CD1c-positive myeloid dendritic cell (primary cell): ENCODE results near the gene ARL16.

ENCODE experiments used
- DNase-seq: peaks from one replicate; pipeline ENCODE4 v3.0.0-alpha.2; 2016; ENCODE audit errors: extremely low spot score

Gene ARL16

DNA sequence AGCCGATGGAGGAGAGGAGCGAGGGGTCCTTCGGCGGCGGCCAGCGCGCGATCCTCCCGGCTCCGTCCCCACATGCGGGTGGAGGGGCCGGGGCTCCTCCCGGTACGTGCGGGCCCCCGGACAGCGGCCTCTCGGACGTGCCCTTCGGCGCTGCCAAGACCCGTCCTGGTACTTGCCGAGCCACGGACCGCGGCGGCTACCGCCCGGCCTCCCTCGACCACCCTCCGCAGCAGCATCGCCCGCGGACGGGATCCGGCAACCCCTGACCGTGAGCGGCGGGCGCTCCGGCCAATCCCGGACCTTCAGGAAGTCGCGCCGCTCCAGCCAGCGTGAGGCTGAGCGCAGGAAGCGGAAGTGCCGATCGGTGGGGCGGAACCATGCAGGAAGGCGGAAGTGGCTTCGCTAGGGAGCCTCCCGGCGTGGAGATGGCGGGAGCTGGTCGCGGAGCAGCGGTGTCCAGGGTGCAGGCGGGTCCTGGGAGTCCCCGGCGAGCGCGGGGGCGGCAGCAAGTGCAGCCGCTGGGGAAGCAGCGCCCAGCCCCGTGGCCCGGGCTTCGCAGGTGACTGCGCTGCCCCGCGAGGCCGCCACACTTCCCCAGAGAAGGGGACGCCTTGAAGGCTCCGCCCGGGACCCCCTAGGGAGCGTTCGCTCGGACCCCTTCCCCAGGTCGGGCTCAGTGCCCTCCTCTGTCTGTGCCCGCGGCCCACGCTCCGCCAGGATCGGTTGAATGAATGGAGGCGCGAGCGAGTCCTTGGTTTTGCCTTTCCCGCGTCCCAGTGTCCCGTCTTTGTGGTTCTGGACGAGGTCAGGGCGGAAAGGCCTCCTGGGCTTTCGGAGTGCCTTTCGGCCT, 17.0 kb downstream of the ARL16 start, which contains the start of the genes CCDC137 and OXLD1:
Gene CCDC137, plus strand, starts transcription at position 396 of the 850 bp plus-strand sequence. Its CDS starts 30 bp downstream, at position 426.
Gene OXLD1, minus strand, starts transcription at position 264 of the 850 bp plus-strand sequence. Its CDS starts 28 bp downstream, at position 236.
- DNase-seq, result peak; percentile 98

DNA sequence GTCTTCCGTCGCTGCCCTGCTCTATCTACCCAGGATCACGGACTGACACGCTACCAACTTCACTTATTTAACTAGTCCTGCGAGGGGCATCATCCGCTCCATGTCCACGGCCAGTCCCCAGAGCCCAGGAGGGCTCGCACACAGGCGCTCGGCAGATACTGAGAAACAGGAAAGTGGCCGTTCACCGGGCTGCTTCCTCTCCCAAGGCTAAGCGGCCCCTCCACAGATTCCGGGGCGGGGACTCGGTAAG, 17.6 kb downstream of the ARL16 start:
- peak; percentile 33 for DNase-seq

DNA sequence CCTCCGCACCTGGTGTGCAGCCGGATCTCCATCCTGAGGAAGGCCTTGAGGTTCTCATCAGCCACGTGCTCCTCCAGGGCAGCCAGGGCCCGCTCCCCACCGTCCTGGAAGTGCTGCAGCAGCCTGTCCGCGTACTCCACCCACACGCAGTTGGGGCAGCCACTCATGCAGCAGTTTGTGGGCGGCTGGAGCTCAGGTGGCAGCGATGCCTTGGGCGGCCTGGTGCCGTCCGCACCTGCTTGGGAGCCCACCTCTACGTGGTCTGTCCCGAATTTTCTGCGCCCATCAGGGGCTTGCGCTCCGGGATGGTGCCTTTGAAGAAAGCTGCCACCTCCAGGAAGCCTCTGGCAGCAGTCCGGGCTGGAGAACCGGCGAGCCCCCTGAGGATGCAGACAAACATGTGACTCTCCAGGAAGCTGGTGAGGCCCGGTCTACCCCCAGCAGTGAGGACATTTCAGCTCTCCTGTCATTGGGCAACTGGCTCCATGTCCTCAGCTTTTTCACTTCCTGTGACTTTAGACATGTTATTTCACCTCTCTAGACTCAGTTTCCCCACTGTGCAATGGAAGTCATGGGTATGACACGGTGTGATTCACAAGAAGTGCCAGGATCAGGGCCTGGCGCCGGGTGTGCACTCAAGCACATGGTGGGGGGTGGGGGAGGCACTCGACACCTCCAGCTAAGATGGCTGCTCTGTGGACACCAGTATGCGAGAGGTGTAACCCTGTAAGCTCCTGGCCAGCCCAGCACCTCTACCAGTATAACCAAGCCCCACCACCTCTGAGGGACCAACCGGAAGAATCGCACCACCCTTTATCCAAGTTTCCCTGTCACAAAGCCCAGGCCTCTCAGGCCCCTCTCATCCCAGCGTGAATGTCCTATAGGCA, 18.1 kb downstream of the ARL16 start:
- peak; percentile 18 for DNase-seq

DNA sequence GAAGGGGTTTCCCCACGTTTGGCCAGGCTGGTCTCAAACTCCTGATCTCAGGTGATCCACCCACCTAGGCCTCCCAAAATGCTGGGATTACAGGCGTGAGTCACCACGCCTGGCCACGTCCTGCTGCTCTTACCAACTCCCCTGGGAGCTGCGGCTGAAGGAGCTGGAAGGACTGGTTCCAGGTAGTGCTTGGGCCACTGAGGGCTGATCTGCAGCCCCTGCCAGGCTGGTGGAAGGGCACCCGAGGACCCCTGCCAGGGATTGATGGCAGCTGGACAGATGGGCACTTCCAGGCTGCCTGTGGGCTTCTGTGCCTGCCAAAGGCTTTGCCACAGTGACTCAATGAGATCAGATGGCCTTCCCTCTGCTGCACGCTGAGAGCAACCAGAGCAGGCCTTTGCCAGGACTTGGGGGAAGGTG, 19.5 kb downstream of the ARL16 start:
- no peak for DNase-seq

DNA sequence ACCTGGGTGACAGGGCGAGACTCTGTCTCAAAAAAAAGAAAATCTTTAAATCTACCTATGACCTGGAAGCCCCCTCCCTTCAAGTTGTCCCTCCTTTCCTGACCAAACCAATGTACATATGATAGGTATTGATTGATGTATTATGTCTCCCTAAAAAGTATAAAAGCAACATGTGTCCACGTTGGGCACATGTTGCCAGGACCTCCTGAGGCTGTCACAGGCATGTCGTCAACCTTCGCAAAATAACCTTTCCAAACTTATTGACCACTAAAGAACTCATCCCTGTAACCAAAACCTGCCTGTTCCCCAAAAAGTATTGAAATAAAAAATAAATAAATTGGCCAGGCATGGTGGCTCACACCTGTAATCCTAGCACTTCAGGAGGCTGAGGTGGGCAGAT, 21.6 kb downstream of the ARL16 start:
- DNase-seq, result no peak

DNA sequence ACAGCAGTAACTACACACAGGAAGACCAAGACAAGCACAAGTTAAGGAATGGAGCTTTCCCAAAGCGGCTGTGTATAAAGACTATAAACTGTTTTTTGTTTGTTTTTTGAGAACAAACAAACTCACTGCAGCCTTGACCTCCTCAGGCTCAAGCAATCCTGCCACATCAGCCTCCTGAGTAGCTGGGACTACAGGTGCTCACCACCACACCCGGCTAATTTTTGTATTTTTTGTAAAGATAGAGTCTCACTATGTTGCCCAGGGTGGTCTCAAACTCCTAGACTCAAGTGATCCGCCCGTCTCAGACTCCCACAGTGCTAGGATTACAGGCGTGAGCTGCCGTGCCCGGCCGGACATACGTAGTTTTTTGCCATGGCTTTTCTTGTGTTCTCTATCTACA, 23.2 kb downstream of the ARL16 start:
- no peak for DNase-seq

DNA sequence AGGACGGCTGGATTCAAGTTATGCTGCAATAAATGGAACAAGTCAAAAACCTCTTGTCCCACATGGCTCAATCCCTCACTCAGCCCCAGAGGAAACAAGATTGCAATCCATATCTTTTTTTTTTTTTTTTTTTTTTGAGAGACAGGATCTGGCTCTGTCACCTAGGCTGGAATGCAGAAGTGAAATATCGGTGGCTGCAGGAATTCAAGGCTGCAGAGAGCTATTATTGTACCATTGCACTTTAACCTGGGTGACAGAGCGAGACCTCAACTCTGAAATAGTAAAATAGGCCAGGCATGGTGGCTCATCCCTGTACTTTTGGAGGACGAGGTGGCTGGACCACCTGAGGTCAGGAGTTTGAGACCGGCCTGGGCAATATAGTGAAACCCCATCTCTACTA, 24.6 kb downstream of the ARL16 start:
- no peak for DNase-seq

DNA sequence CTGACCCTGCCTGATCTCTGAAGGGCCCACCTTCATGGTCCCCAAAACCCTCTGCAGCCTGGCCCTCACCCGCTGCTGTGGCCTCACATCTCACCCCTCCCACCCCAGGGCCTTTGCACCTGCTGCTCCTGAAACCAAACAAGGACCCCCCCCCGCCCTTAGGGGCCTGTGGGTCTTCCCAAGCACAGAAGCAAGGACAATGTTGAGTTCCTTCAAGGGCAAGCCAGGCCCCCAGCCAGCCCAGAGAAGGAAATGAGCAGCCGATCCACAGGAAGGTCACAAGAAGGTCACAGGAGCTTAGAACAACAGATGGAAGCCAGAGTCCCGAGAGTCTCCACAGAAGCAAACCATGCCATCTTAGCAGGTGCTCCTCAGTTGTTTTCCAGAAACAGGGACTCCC, 26.8 kb downstream of the ARL16 start:
- no peak for DNase-seq

DNA sequence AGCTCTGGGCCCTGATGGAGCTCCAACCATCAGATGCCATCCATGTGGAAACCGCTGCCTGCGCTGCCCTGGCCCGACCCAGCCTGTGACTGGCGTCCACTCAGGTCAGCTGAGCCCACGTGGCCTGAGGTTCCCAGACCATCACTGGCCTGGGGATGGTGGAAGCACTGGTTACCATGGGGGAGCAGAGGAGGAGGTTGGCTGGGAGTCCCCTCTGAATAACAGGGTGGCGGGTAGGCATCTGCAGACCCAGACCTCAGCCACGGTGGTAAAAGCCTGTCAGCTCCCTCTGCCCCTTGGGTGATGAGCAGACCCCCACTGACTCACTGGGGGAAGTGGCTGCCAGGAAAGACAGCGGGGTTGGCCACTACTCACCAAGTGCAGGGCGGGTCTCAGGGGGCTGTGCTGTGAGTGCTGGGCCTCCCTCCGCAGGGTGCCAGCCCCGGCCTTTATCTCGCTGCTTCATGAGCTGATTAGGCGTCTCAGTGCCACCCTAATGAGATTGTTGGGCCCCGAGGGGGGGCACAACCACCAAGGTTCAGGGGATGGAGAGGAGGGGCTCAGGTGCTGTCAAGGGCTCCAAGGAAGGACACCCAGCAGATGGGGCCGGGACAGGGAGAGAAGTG, 27.4 kb downstream of the ARL16 start, which contains the start of gene PDE6G:
Gene PDE6G, minus strand, starts transcription at position 425 of the 626 bp plus-strand sequence. CDS start 3,237 bp downstream, outside the sequence.
- no peak for DNase-seq

DNA sequence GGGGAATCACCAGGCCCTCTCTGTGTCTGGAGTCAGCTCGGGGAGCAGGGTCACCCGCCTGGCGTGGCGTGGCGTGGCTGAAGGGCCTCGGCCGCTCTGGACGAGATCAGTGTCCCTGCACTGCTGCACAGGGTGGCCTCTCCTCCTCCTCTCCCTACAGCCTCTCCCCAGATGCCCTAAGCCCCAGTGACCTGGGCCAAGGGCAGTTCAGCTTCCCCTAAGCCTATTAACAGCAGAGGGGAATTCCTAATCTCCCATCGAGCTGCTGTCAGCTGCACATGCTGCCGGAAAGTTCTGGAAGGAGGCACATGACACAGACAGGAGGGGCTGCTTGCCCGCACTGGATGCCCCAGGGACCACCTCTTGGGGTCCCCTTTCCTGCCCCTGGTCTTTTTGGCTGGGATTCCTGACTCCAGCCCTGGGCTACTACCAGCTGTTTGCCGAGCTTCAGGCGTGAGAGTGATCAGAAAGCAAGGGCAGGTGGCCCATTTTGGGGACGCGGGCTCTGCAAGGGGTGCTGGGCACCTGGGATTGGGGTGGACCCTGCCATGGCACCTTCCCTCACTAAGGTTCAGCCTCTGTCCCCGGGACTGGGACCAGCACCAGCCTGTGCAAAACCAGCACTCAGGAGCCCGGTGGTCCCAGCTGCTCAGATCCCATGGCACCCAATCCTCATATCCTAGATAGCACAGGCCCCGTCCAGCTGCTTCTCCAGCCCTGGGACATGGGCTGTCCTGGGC, 28.0 kb downstream of the ARL16 start:
- DNase-seq, result peak; percentile 10

DNA sequence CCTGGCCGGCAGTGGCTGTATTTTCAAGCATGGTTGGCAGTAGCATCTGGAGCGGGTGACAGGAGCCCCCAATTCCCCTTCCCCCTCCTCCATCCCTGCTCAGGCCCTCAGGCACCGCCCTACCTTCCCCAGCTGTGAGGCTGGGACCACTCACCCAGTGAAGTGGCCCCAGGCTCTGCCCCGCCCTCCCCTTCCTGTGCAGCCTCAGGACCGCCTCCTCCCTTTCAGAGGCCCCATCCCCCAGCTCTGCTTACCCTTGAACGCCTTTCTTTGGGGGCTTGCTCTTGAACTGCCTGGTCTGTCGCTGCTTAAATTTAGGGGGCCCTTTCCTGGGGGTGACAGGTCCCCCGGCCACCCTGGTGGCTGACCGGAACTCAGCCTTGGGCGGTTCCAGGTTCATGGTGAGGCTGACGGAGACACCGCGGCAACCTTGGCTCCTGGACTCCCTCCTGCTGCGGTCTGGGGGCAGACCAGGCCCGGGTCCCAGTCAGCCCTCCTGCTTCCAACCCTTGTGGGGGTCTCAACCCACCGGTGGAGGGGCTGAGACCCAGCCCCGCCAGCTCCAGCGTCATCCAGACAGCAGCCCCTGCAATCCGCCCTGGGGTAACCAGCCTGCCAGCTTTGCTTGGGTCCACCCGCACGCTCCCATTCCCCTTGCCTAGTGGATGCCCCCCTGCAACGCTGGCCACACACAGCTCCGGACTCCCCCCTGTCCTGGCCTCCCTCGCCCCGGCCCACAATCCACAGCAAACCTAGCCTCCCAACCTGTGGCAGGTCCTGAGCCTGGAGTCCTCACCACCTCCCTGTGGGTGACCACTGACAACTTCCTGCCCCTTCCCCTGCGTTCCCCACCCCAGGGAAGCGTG, 30.5 kb downstream of the ARL16 start:
- DNase-seq, result no peak

DNA sequence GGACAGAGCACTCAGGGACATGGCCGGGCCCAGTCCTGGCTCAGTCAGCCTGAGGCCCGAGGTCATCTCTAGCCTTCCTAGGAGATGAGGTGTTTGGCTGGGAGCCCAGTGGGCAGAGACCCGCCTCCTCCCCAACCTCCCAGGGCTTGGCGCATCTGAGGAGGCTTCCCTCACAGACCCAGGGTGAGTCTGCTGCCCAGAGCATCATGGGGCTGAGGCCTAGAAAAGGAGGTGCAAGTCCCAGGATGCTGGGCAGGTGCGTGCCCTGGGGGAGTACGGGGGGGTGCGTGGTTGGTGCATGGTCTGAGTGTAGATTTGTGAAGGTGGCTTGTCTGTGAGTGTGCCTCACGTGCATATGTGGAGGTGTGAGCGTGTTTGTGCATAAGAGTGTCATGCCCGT, 31.9 kb downstream of the ARL16 start:
- no peak for DNase-seq

DNA sequence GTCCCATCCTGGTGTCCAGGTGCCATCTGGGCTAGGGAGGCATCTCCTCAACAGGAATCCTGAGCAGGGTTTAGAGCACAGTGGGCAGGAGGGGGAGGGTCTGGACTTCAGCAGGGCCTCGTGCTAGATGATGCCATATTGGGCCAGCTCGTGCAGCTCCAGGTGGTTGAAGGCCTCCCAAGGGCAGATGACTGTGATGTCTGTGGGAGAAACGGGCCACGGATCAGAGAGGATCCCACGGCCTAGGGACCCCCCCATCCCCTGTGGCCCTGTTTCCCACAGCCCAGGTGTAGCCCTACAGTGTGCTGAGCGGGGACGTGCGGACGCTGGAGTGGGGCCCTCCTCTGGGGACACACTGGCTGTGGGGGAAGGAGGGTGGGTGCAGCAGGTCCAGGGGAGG, 32.6 kb downstream of the ARL16 start:
- DNase-seq, result no peak

DNA sequence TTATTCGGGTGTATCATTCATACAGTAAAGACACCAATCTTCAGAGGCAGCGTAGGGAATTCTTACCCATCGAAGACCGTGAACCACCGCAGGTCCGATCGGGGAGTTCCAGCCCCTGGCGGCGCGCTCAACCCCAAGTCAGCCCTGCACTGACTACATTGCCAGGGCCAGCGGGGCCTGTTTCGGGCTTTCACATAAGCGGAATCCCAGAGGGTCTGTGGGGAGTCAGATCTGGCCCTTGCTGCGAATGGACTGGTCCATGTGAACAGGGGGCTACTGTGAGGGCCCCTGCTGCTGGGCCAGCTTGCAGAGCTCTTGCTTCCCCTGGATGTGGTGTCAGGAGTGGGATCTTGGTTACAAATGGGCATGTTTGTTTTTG, 34.9 kb downstream of the ARL16 start:
- no peak for DNase-seq

DNA sequence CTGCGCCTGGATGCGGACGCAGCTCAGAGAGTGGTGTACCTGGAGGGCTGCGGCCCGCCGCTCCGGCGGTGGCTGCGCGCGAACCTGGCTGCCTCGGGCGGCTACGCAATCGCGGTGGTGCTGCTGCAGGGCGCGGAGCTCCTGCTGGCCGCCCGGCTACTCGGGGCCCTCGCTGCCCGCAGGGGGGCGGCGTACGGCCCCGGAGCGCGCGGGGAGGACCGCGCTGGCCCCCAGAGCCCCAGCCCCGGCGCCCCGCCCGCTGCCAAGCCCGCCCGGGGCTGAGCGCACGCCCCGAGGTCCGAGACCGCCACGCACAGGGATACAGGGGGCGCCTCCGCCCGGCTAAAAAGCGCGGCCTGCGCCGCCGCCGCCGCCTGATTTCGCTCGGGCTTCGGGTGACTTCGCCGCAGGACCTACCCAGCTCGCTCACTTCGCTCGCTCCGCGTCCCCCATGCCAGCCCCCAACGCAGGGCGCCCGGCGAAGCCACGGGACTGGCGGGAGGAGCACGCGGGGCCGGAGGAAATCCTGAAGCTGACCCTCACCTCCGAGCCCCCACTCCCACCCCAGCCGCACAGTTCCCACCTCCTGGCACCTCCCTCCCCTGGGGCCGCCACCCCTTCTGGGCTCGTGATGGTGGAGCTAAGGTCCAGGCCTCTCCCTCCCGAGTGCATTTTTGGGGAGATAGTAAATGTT, 35.4 kb downstream of the ARL16 start:
- no peak for DNase-seq

DNA sequence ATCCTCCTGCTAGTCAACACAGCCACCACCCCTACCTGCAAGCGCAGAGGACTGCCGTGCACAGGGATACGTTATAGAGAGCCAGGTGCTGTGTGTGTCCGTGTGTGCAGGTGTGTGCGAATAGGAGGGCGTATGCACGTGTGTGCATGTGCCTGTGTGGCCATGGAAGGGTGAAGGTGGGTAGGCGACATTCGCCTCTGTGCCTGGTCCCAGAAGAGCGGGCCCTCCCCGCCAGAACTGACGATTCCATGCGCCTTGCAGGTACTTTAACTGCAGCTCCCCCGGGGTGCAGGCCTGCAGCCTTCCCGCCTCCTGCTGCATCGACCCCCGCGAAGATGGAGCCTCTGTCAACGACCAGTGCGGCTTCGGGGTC, 36.0 kb downstream of the ARL16 start:
- DNase-seq, result no peak

DNA sequence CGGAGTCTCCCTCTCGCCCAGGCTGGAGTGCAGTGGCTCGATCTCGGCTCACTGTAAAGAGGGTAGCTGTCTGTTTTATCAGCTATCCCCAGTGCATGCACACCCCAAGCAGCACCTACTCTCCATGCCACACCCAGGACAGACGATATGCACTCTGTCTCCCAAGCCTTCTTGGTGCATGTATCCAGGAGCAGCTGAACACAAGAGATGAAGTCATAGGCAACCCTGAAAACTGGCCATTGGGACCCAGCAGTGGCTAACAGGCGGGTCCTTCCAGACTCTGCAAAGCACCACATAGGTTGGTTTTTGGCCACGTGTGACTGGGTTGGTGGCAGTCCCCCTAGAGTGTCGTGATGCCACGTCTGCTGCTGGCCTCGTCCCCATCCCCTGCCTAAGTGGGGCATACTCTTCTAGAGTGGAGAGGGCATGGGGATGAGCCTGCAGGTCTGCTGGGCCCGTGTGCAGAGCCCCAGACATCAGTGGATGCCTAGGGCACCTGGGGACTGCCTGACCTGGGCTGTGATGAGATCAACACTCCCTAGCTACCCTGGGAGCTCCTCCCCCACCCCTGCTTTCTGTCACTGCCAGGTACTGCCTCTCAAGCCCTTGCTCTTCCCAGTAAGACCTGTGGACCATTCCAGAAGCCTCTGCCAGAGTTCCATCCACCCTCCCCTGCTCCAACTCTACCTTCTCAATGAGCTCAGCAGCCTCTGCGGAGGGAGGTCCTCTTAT, 36.6 kb downstream of the ARL16 start:
- DNase-seq, result no peak

DNA sequence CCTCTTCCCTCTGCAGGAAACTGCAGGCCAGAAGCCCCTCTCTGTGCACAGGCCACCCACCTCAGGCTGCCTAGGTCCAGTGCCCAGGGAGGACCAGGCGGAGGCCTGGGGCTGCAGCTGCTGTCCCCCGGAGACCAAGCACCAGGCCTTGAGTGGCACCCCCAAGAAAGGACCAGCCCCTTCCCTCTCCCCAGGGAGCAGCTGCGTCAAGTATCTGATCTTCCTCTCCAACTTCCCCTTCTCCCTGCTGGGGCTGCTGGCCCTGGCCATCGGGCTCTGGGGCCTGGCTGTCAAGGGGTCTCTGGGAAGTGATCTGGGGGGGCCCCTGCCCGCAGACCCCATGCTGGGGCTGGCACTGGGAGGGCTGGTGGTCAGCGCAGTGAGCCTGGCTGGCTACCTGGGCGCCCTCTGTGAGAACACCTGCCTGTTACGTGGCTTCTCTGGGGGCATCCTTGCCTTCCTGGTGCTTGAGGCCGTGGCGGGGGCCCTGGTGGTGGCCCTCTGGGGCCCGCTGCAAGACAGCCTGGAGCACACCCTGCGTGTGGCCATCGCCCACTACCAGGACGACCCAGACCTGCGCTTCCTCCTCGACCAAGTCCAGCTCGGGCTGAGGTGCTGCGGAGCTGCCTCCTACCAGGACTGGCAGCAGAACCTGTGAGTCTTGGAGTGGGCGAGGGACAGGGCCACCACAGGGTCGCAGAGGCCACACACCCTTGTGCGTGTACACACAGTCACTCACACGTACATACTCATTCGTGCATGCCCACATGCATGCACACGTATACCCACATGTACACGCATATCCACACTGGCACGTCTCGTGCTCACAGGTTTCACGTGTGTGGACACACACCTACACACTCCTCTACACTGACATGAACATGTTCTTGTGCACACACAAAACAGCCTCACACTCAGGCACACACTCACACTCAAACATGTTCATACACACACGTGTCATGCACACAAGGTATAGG, 38.3 kb downstream of the ARL16 start:
- no peak for DNase-seq
